GM12892 (cell line): ENCODE measurements around the gene DRC7.

Experiments used
- DNase-seq: peaks from one replicate; pipeline ENCODE4 v3.0.0; 2011; ENCODE audit not compliant: insufficient read length
- FAIRE-seq: peaks from 2 replicates; lab custom pipeline; 2011; peaks lifted over from hg19 to GRCh38; lab: Jason Lieb, UNC
- POLR2A ChIP-seq: IDR thresholded peaks from 2 replicates; pipeline ENCODE4 v1.6.1; 2011; ENCODE audit warnings: low read depth, low read length, control low read depth
- POLR2AphosphoS5 ChIP-seq: IDR thresholded peaks from 2 replicates; pipeline ENCODE4 v1.6.1; 2011; ENCODE audit warnings: low read depth, low read length, control low read depth
- TAF1 ChIP-seq: IDR thresholded peaks from 2 replicates; pipeline ENCODE4 v1.6.1; 2011; ENCODE audit warnings: low read depth, mild to moderate bottlenecking, control low read depth, low read length, borderline replicate concordance

The DRC7 gene

DNA sequence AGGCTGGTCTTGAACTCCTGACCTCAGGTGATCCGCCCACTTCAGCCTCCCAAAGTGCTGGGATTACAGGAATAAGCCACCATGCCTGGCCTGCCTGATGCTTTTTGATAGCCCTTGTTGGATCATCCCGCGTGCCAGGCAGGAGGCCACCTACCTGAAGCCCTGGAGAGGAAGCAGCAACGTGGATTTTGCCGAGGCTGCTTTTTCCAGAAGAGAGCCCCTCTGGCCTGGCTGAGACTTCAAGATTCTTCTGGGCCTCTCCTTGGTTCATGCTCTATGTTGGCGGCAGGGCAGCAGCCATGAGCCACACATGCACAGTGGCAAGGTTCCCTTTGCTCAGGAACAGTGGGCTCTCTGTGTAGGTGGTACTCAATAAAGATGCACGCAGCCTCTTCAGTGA, 52.5 kb downstream of the DRC7 start:
- DNase-seq (no peak), FAIRE-seq (no peak)
- TF ChIP-seq POLR2A (no peak), TAF1 (no peak), POLR2AphosphoS5 (no peak)

DNA sequence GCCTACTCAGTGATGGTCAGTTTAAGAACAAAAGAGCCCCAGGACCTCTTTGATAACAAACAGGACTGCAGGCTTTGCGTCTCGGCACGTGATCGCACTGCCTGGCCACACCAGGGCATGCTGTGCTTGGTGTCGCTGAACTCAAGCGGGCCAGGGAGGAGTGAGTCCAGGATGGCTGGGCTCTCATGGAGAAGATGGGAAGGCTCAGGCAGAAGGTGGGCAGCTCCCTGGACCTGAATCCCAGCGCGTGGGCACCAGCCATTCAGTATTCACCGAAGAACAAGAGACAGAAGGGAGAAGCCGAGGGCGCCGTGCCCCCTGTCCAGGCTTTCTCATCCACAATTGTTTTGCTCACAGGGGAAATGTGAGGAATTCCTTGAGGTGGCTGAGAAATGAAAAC, 52.9 kb downstream of the DRC7 start:
- TF ChIP-seq TAF1 (no peak), POLR2A (no peak), POLR2AphosphoS5 (no peak)
- no peak for FAIRE-seq
- DNase-seq: no peak

DNA sequence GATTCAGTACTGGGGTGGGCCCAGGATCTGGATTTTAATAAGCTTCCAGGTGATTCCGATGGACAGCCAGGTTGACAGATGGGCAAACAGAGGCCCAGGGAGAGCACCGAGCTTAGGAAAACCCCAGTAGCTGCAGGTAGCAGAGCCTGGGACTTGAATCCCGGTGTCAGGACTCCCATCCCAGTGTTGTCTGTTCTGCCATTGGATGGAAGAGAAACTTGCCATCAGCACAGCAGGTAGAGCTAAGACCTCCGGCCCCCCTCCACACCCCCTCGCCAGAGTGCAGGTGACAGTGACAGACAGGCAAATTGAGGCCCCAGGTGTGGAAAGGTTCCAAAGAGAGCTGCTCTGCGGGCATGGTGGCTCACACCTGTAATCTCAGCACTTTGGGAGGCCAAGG, 53.4 kb downstream of the DRC7 start:
- no peak for TF ChIP-seq TAF1
- no peak for TF ChIP-seq POLR2A
- no peak for TF ChIP-seq POLR2AphosphoS5
- DNase-seq: no peak
- FAIRE-seq: no peak

DNA sequence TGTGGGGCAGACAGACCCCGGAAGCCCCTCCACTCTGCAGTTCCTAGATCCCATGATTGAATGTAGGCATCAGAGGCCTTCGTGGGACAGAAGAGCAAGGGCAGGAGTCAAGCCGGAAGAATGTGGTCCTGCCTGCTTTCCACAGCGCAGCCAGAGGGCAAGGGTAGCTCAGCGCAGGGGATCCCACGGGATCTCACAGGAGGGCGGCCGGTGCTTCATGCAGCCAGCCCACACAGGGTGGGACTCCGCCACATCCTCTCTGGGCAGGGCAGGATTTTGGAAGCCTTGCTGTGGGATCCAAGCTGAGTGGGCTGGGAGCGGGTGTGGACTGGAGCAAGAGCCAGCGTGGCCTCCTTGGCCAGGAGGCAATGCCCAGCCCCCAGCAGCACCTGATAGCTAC, 54.0 kb downstream of the DRC7 start:
- FAIRE-seq (no peak), DNase-seq (no peak)
- no peak for TF ChIP-seq POLR2AphosphoS5
- TF ChIP-seq POLR2A: no peak
- no peak for TF ChIP-seq TAF1

DNA sequence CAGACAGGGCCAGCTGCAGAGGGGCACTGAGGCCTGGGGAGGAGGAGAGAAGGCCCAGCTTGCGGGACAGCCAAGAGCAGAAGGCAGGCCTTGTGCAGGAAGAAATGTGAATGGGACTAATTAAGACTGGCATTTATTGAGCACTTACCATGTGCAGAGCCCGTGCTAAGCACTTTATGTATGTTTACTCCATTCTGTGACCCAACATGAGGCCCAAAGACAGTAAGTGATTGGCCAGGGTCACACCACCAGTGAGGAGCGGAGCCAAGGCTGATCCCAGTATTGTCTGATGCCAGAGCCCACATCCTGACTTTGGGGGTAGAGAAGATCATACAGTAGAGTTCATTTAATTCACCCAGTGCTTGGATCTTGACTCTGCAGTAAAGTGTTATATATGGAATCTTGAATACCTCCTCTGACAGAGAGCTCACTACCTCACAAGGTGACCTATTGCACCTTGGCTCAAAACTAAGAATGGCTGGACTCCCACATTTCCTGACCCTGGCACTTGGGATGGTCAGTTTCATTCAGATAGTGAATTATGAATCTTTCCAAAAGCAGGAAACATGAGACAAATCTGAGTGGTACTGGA, 54.6 kb downstream of the DRC7 start:
- no peak for FAIRE-seq
- no peak for DNase-seq
- no peak for TF ChIP-seq POLR2A

DNA sequence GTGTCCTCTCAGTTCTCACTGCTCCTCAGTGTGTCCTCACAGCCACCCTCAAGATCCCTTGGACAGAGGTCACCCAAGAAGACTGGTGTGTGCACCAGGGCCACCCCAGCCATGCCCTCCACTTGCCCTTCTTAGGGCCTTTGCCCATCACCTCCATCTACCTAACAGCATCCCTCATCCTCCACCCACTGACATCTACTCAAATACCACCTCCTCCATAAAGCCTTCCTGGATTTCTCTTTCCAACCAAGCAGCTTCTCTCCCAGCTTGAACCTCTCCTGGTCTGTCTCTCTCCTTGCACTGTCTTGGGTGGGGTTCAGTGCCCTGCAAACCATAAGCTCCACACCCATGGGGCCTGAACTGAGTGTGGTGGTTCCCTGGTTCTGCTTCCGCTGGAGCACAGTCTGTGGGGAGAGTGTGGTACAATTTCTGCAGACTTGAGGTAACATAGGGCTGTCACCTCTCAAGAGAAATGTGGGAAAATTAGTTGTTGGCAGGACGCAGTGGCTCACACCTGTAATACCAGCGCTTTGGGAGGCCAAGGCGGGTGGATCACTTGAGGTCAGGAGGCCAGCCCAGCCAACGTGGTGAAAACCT, 55.3 kb downstream of the DRC7 start:
- DNase-seq: no peak
- FAIRE-seq: no peak
- TF ChIP-seq POLR2A (no peak), POLR2AphosphoS5 (no peak), TAF1 (no peak)

DNA sequence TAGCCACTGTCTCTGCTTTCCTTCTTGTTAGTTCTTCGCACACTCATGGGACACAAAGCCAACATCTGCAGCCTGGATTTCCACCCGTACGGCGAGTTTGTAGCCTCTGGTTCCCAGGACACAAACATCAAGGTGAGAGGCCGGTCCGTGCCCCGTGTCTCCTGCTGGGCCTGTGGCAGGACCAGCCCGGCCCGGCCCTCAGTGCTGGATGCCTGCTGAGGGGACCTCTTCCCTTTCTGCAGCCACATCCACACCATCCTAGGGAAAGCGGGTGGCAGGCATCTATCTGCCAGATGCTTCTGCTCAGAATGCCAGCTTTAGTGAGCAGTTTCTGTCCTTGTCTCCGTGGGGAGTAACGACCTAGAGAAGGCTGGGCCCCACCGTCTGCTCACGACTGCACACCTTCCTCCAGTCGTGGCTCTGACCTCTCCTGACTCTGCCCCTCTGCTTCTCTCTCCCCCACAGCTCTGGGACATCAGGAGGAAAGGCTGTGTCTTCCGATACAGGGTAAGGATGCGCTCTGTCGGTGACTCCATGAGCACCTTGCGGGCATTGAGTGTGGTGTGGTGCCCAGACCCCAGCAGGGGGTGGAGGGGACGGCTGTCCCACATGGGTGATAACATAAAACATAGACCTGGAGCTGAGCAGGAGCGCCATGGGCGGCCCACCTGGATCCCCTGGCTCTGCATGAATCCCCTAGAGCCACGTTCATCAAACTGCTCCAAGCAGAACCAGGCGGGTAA, 56.4 kb downstream of the DRC7 start:
- no peak for TF ChIP-seq POLR2AphosphoS5
- no peak for TF ChIP-seq POLR2A
- TF ChIP-seq TAF1: no peak

DNA sequence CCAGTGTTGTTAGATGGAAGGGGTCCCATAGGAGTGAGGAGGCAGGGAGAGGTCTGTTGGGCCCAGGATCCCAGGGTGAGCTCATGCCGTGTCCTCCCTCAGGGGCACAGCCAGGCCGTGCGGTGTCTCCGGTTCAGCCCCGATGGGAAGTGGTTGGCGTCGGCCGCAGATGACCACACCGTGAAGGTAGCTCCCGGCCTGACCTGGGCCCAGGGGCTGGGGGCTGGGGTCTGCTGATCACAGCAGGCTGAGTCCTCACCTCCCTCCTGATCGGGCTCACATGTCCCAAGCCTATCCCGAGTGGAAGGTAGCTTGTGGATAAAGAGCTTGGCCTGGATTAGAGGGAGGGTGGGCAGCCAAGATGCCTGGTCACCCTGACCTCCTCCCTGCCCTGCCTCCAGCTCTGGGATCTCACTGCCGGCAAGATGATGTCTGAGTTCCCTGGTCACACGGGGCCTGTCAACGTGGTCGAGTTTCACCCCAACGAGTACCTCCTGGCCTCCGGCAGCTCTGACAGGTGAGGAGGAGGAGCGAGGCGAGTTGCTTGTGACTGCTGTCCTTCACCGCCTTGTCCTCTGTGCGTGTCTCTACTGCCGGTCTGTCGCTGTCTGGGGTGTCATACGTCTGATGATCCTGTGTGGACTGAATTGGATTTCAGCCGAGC, 57.1 kb downstream of the DRC7 start:
- DNase-seq (no peak), FAIRE-seq (no peak)
- TF ChIP-seq POLR2A: no peak
- no peak for TF ChIP-seq POLR2AphosphoS5
- TF ChIP-seq TAF1: no peak

More for the DNA sequence above, 56.4 kb downstream of the DRC7 start:
- FAIRE-seq (no peak), DNase-seq (no peak)

DNA sequence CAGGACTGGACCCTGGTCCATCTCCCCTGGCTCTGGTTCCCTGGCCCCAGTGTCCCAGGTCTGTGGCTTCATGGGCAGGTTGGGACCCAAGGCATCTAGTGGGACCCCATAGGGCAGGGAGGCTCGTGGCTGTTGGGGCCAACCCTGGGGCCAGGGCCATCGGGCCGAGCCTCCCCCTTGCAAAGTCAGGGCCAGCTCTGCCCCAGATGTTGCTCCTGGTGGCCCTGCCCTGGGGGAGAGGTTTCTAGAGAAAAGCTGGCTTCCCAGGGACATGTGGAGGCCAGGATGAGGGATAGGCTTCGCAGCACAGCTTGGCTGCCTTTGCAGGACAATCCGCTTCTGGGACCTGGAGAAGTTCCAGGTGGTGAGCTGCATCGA, 57.6 kb downstream of the DRC7 start:
- TF ChIP-seq POLR2A (no peak), POLR2AphosphoS5 (no peak), TAF1 (no peak)
- DNase-seq (no peak), FAIRE-seq (no peak)

DNA sequence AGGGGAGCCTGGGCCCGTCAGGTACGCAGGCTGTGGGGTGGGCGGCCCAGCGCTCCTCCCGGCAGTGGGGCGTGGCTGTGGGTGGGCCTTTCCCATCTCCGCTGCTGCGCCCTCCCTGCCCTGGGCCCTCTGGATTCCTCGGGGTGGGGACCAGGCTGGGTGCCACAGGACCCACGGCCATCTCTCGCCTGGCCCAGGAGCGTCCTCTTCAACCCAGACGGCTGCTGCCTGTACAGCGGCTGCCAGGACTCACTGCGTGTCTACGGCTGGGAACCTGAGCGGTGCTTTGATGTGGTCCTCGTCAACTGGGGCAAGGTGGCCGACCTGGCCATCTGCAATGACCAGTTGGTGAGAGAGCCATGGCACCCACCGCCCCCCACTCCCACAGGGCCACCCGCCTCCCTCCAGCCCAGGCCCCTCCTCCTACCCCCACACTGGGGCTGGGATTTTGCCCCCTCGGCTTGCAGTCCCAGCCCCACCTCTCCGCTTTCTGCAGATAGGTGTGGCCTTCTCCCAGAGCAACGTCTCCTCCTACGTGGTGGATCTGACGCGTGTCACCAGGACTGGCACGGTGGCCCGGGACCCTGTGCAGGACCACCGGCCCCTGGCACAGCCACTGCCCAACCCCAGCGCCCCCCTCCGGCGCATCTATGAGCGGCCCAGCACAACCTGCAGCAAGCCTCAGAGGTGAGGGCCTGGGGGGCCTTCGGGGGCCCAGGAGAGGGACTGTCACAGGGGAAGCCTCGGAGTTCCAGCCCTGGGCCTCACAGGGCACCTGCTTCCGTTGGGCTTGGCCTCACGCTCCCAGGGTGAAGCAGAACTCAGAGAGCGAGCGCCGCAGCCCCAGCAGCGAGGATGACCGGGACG, 58.2 kb downstream of the DRC7 start:
- DNase-seq (no peak), FAIRE-seq (no peak)
- no peak for TF ChIP-seq TAF1

DNA sequence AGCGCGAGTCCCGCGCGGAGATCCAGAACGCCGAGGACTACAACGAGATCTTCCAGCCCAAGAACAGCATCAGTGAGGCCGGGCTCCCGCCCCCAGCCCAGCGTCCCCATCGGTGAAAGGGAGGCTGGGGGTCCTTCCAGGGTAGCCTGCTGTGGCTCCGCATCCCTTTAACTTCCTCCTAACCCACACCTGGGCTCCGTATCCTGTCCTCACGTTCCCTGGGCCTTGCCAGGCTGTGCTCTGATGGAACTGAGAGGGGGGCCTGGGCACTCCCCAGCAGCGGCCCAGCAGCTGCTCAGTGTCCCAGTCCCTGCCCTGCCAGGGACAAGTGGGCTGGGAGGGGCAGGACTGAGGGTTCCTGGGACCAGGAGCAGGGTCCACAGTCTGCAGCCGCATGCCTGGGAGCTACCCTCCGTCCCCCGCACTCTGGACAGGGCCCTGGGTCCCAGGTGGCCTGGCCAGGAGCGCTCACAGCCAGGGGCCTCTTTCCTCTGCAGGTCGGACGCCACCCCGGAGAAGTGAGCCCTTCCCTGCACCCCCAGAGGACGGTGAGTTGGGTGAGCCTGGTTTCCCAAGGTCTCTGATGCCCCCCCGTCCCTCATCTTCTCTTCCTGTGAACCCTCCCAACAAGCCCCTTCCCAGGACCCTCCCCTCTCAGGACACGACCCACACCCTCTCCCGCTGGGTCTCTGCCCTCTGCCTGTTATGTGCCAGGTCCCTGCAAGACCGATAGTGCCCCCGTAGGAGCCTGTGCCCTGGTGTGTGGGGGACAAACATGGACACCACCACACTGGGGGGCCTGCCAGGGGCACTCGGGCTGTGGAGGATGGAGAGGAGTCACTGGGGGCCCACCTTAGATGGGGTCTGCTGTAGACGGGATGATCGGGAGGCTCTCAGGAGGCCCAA, 59.1 kb downstream of the DRC7 start:
- DNase-seq (no peak), FAIRE-seq (no peak)
- TF ChIP-seq POLR2AphosphoS5: no peak
- no peak for TF ChIP-seq POLR2A
- no peak for TF ChIP-seq TAF1
